Erythroblast (primary cell): ENCODE data around the gene GLCE.

ENCODE experiments used
- GATA1 ChIP-seq: IDR thresholded peaks from 2 replicates; pipeline ENCODE4 v1.6.1; 2011; ENCODE audit warnings: low read depth, mild to moderate bottlenecking, control low read depth, low read length, moderate library complexity
- POLR2A ChIP-seq: IDR thresholded peaks from 2 replicates; pipeline ENCODE4 v1.6.1; 2011; ENCODE audit warnings: mild to moderate bottlenecking, low read length

- TF ChIP-seq POLR2A = no peak
- no peak for TF ChIP-seq GATA1
Observed at GRCh38 chr15:69232765-69233164, 72.3 kb downstream of the GLCE start.
